ENCODE measurements around the gene ATP5F1A. TPM values are rescaled to one million over a fixed set of nuclear protein-coding genes. Genes with fewer than 3 reads are reported as not detected.

ATP5F1A gene
- total and polyA plus RNA-seq, 8 donors: 89.3 to 223 (median 198) TPM

GRCh38 chr18:46071653-46072375 lies 26.3 kb downstream of the ATP5F1A start, which contains the start of gene PSTPIP2:
TSS of gene PSTPIP2 (minus strand) at chr18:46072260. CDS start at chr18:46072188, 72 bp downstream.
- Histone ChIP-seq H3K27me3 (no peaks in the 10 kb centered on the region), H3K27ac (no peak within 1 kb of the TSS), H3K36me3 (no peaks in the 10 kb centered on the region), H3K9me3 (no peaks in the 10 kb centered on the region), H3K4me3 (peak within 1 kb of the TSS; percentile 77 to 93 (median 80)), H3K4me1 (peaks cover 0 to 14% (median 0%) of the 10 kb centered on the region in 3 donors)
- peak; percentile 65 to 88 (median 70) for DNase-seq
- no peak for TF ChIP-seq CTCF (IDR thresholded peaks at IDR 0.05)
- no peak for FAIRE-seq
- WGBS, 2 donors: 1% methylated on average over 64 to 75 of the region's 75 CpGs
- ATAC-seq: peak; percentile 80 to 88 (median 84)
- intact Hi-C loops (cut with DNase I): loop anchor here in 1 of 3 donors (10.0 kb wide), 1 partner anchor 97 kb away; no protein-coding TSS in a partner anchor

GRCh38 chr18:46070815-46071652 lies 27.1 kb downstream of the ATP5F1A start:
- Histone ChIP-seq H3K36me3 (no peaks in the 10 kb centered on the region), H3K4me3 (peak overlapping the region; percentile 77 to 93 (median 80)), H3K27me3 (no peaks in the 10 kb centered on the region), H3K27ac (no peak overlapping the region), H3K9me3 (no peaks in the 10 kb centered on the region), H3K4me1 (peaks cover 0 to 14% (median 0%) of the 10 kb centered on the region in 3 donors)
- no peak for FAIRE-seq
- no peak for TF ChIP-seq CTCF (IDR thresholded peaks at IDR 0.05)
- DNase-seq: peak in 2 of 6 donors; percentile 61 to 78
- WGBS, 2 donors: 46 to 50% methylated on average over 13 of the region's 13 CpGs
- intact Hi-C loops (cut with DNase I): loop anchor here in 1 of 3 donors (10.0 kb wide), 1 partner anchor 96 kb away; no protein-coding TSS in a partner anchor
- ATAC-seq: peak in 2 of 4 donors; percentile 10 to 12

GRCh38 chr18:46070232-46070631 lies 27.9 kb downstream of the ATP5F1A start:
- Histone ChIP-seq H3K36me3 (no peaks in the 10 kb centered on the region), H3K4me1 (peaks cover 0 to 14% (median 0%) of the 10 kb centered on the region in 3 donors), H3K4me3 (no peak overlapping the region), H3K27ac (no peak overlapping the region), H3K27me3 (no peaks in the 10 kb centered on the region), H3K9me3 (no peaks in the 10 kb centered on the region)
- 85 to 87% methylated on average over 6 of the region's 6 CpGs for WGBS, 2 donors
- TF ChIP-seq CTCF (IDR thresholded peaks at IDR 0.05): no peak
- ATAC-seq (no peak), DNase-seq (no peak), FAIRE-seq (no peak)
- intact Hi-C loops (cut with DNase I): loop anchor here in 1 of 3 donors (10.0 kb wide), 1 partner anchor 95 kb away; no protein-coding TSS in a partner anchor

- intact Hi-C loops (cut with DNase I): no loop called here
- no peak for FAIRE-seq
- Histone ChIP-seq H3K9me3 (no peaks in the 10 kb centered on the region), H3K4me3 (no peak overlapping the region), H3K27me3 (no peaks in the 10 kb centered on the region), H3K27ac (peak overlapping the region in 1 of 4 donors; percentile 4), H3K4me1 (peaks cover 0 to 14% (median 0%) of the 10 kb centered on the region in 3 donors), H3K36me3 (no peaks in the 10 kb centered on the region)
- no peak for ATAC-seq
- no peak for TF ChIP-seq CTCF (IDR thresholded peaks at IDR 0.05)
- DNase-seq: no peak
- 75 to 82% methylated on average over 4 of the region's 4 CpGs for WGBS, 2 donors
Measured at GRCh38 chr18:46069524-46069923, 28.6 kb downstream of the ATP5F1A start.

Measured in pancreas (tissue), 10 donors.